RWPE1 (cell line): ENCODE measurements around the gene ELP6.
"Not testable (repeated sequence)": the region's sequence is repeated elsewhere in the genome, so short reads cannot be mapped to it uniquely, and the experiment has no call there.

Experiments
- CTCF ChIA-PET: fragments of 350-600 bp; sonication (Branson Sonifier 250); formaldehyde crosslinking; extraction: SDS; loops from one replicate; lab custom pipeline; 2021; lab: Yijun Ruan, JAX
- POLR2A ChIA-PET: fragments of 400-600 bp; formaldehyde crosslinking; extraction: SDS; loops from one replicate; lab custom pipeline; 2020; ENCODE audit warnings: antibody characterized with exemption; ENCODE audit not compliant: low non-redundant PET; lab: Yijun Ruan, JAX
- DNase-seq: peaks from one replicate; pipeline ENCODE4 v3.0.0; 2012; ENCODE audit warnings: low spot score
- H3K27ac ChIP-seq: fragments of 450-650 bp; 2 replicates; pipeline ENCODE4 v1.5.1; 2017
- TF ChIP-seq, protein P1 (sequence below): fragments of 450-650 bp; conservative IDR thresholded peaks from 2 replicates; pipeline ENCODE4 v1.5.1; 2017; ENCODE audit warnings: low read depth, mild to moderate bottlenecking

The ELP6 gene

DNA sequence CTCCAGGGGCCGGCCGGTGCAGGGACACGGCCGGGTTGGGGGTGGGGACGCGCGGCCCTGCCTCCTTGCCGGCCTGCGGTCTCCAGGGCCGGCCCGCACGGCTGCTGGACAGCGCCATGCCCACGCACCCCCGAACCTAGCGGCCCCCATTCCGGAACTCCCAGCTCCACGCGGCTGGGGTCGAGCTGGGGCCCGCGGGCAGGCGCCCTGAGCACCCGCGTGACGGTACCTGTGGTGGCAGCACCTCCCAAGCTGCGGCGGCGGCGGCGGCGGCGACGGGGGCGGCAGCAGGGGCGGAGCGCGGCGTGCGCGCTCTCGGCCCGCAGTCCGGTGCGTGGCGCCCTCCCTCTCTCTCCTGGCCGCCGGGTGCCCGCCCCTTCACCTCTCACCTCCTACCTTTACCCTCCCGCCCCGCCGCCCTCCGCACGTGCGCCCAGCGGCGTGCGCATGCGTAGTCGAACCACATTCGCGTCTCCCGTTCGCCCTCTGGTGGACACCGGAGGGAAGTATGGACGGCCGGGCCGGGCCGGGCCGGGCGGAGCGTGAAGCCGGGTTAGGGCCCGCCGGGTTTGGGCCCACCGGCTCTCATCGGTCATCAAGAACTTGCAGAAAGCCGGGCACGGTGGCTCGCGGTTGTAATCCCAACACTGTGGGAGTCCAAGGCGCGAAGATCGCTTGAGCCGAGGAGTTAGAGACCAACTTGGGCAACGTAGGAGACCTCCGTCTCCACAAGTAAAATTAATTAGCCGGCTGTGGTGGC, 37.8 kb downstream of the ELP6 start, which contains the start of gene SCAP:
Gene SCAP (minus strand): TSS at position 372 of the 760 bp plus-strand sequence. CDS start 32,948 bp downstream, outside the sequence.
- DNase-seq = peak; percentile 85
- CTCF ChIA-PET = interaction anchor here (0.6 to 2.0 kb wide), 7 partner anchors 10 to 1618 kb away, joined by 3 to 14 read pairs (median 3); partner anchors contain the start of gene QRICH1
- POLR2A ChIA-PET = no interaction called here
- H3K27ac ChIP-seq = peak within 1 kb of the TSS; percentile 82
- TF ChIP-seq, protein P1, sequence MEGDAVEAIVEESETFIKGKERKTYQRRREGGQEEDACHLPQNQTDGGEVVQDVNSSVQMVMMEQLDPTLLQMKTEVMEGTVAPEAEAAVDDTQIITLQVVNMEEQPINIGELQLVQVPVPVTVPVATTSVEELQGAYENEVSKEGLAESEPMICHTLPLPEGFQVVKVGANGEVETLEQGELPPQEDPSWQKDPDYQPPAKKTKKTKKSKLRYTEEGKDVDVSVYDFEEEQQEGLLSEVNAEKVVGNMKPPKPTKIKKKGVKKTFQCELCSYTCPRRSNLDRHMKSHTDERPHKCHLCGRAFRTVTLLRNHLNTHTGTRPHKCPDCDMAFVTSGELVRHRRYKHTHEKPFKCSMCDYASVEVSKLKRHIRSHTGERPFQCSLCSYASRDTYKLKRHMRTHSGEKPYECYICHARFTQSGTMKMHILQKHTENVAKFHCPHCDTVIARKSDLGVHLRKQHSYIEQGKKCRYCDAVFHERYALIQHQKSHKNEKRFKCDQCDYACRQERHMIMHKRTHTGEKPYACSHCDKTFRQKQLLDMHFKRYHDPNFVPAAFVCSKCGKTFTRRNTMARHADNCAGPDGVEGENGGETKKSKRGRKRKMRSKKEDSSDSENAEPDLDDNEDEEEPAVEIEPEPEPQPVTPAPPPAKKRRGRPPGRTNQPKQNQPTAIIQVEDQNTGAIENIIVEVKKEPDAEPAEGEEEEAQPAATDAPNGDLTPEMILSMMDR = peak; percentile 89

DNA sequence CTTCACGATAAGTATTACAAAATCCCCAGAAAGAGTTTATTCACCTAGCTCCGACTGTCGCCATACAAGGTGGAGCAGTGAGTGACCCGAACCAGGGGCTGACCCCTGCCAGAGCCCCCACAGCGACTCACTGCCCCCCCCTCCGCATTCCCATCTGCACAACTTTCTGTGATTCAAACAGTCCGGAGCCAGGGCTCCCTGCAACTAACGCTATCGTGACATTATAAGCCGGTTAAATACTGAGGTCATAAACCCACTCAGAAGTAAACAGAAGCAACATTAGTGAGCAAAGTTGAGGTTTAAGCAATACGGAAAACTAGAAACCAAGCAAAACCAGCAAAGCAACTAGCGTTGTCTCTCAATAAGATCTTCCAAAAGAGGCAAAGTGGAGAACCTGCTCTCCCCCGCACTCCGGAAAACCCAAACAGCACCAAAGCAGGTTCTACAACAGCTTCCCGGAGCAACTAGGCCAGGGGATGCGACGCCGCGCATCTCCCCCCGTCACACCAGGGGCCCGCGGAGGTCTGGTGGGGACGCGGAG, 38.4 kb downstream of the ELP6 start:
- ChIA-PET CTCF (interaction anchor here (0.6 to 2.0 kb wide), 6 partner anchors 9 to 1618 kb away, joined by 3 to 14 read pairs (median 3); partner anchors contain the start of gene QRICH1), POLR2A (no interaction called here)
- DNase-seq = peak; percentile 5
- H3K27ac ChIP-seq = peak overlapping the region; percentile 82
- TF ChIP-seq, protein P1 = no peak

DNA sequence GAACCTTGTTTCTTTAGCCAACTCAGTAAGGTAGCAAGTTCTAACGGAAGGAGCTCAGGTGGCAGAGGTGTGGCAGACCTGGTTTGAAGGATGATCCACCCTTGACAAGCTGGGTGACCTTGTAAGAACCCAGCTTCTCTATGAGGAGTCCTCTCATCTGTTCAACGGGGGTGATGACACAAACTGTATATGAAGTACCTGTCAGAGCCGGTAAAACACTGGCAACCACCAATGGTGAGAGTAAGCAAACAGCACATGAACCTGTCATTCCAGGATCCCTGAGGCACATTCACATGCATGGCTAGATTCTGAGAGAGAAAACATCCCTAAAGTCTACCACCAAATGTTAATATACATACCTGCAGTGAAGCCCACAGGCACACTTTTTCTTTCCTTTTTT, 40.1 kb downstream of the ELP6 start:
- H3K27ac ChIP-seq = no peak overlapping the region
- ChIA-PET CTCF (interaction anchor here (0.6 kb wide), 1 partner anchor 114 kb away, joined by 3 read pairs; no protein-coding TSS in a partner anchor), POLR2A (no interaction called here)
- DNase-seq = no peak
- TF ChIP-seq, protein P1 = no peak

DNA sequence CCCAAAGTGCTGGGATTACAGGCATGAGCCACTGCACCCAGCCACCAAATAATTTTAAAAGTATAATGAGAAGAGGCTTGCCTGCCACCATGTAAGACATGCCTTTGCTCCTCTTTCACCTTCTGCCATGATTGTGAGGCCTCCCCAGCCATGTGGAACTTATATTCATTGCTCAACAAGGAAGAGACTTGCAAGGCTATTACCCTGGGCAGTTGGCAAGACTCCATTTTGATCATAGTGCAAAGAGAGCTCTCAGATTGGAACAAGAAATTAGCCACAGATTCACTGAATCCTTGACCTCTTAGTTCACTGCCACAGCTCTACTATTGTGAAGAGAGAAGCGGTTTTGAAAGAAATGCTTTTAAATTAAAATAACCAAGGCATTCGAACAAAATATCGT, 43.9 kb downstream of the ELP6 start:
- TF ChIP-seq, protein P1 = no peak
- H3K27ac ChIP-seq = no peak overlapping the region
- DNase-seq = no peak
- CTCF ChIA-PET = no interaction called here
- POLR2A ChIA-PET = no interaction called here

DNA sequence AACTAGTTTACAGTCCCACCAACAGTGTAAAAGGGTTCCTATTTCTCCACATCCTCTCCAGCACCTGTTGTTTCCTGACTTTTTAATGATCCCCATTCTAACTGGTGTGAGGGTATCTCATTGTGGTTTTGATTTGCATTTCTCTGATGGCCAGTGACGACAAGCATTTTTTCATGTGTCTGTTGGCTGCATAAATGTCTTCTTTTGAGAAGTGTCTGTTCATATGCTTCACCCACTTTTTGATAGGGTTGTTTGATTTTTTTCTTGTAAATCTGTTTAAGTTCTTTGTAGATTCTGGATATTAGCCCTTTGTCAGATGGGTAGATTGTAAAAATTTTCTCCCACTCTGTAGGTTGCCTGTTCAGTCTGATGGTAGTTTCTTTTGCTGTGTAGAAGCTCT, 45.2 kb downstream of the ELP6 start:
- CTCF ChIA-PET, DNase-seq, POLR2A ChIA-PET, H3K27ac ChIP-seq: not testable (repeated sequence)

DNA sequence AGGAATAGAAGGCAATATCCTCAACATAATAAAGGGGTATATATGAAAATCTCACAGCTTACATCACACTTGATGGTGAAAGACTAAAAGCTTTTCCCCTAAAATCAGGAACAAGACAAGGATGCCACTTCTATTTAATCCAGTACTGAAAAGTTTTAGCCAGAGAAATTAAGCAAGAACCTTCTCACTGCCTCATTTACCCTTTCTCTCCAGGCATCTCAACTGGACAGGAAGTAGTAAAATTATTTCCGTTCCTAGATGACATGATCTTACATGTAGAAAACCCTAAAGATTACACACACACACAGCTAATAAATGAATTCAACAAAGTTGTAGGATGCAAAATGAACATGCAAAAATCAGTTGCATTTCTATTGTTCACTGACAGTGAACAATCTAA, 48.9 kb downstream of the ELP6 start:
- TF ChIP-seq, protein P1 = no peak
- no peak overlapping the region for H3K27ac ChIP-seq
- CTCF ChIA-PET = interaction anchor here (0.6 kb wide), 1 partner anchor 144 kb away, joined by 6 read pairs; no protein-coding TSS in a partner anchor
- no peak for DNase-seq
- POLR2A ChIA-PET = no interaction called here

DNA sequence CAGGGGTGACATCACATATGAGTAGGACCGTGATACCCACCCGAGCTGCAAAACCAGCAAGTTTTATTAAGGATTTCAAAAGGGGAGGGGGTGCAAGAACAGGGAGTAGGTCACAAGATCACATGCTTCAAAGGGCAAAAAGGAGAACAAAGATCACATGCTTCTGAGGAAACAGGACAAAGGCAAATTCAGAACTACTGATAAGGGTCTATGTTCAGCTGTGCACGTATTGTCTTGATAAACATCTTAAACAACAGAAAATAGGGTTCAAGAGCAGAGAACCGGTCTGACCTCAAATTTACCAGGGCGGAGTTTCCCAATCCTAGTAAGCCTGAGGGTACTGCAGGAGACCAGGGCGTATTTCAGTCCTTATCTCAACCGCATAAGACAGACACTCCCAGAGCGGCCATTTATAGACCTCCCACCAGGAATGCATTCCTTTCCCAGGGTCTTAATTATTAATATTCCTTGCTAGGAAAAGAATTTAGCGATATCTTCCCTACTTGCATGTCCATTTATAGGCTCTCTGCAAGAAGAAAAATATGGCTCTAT, 53.9 kb downstream of the ELP6 start:
- H3K27ac ChIP-seq, DNase-seq, POLR2A ChIA-PET, CTCF ChIA-PET: not testable (repeated sequence)
